Smooth muscle cell (in vitro differentiated cells): ENCODE measurements around the gene LIMS1. TPM values are rescaled to one million over a fixed set of nuclear protein-coding genes. Genes with fewer than 3 reads are reported as not detected.
"Not testable (repeated sequence)": the region's sequence is repeated elsewhere in the genome, so short reads cannot be mapped to it uniquely, and the experiment has no call there.

Experiments
- DNase-seq: peaks from one replicate; lab custom pipeline; 2025; ENCODE audit not compliant: unreplicated experiment; lab: John Stamatoyannopoulos, UW
- H2AFZ ChIP-seq: fragments of 200-600 bp; sonication (generic); 2 replicates; pipeline ENCODE4 v1.6.0; 2016; ENCODE audit warnings: antibody characterized with exemption, low read depth, mild to moderate bottlenecking
- H3F3A ChIP-seq: fragments of 200-600 bp; sonication (generic); 2 replicates; pipeline ENCODE4 v1.6.0; 2017; ENCODE audit warnings: antibody characterized with exemption, low read depth
- H3K27ac ChIP-seq: fragments of 200-600 bp; sonication (generic); 2 replicates; pipeline ENCODE4 v1.5.1; 2016; ENCODE audit warnings: low read depth, mild to moderate bottlenecking
- H3K27me3 ChIP-seq: fragments of 200-600 bp; sonication (generic); 2 replicates; pipeline ENCODE4 v1.6.1; 2016; ENCODE audit warnings: low read depth, mild to moderate bottlenecking
- H3K36me3 ChIP-seq: fragments of 200-600 bp; sonication (generic); 2 replicates; pipeline ENCODE4 v1.5.1; 2016; ENCODE audit warnings: low read depth
- H3K4me1 ChIP-seq: fragments of 200-600 bp; sonication (generic); 2 replicates; pipeline ENCODE4 v1.5.1; 2016; ENCODE audit warnings: low read depth
- H3K4me2 ChIP-seq: fragments of 200-600 bp; sonication (generic); 2 replicates; pipeline ENCODE4 v1.6.0; 2016; ENCODE audit warnings: mild to moderate bottlenecking
- H3K4me3 ChIP-seq: fragments of 200-600 bp; sonication (generic); 2 replicates; pipeline ENCODE4 v1.5.1; 2016; ENCODE audit warnings: mild to moderate bottlenecking
- H3K79me2 ChIP-seq: fragments of 200-600 bp; sonication (generic); 2 replicates; pipeline ENCODE4 v1.6.0; 2016; ENCODE audit warnings: low read depth, mild to moderate bottlenecking
- H3K9ac ChIP-seq: fragments of 200-600 bp; sonication (generic); 2 replicates; pipeline ENCODE4 v1.6.0; 2016; ENCODE audit warnings: low read depth
- H3K9me3 ChIP-seq: fragments of 200-600 bp; sonication (generic); replicated peaks from 2 replicates; pipeline ENCODE4 v1.5.1; 2016; ENCODE audit warnings: low read depth
- H4K20me1 ChIP-seq: fragments of 200-600 bp; sonication (generic); 2 replicates; pipeline ENCODE4 v1.6.0; 2016; ENCODE audit warnings: low read depth
- WGBS: methylation state at CpG from one replicate; pipeline ENCODE4 v1.1.7; 2016; ENCODE audit warnings: low lambda C conversion rate; 5-methylcytosine and 5-hydroxymethylcytosine counted together
- polyA plus RNA-seq: library from polyadenylated mRNA; unstranded; fragments of >200 nt; fragmentation: Nextera tagmentation; extraction: Ambion mirVana; gene quantifications from 2 replicates; pipeline ENCODE4 v1.2.1, GENCODE V29; 2016
- total RNA-seq: library from RNA; depleted of rRNA; stranded (reverse); fragments of >200 nt; gene quantifications from 2 replicates; pipeline ENCODE4 v1.2.3, GENCODE V29; 2014
- TF ChIP-seq, protein P1 (sequence below): fragments of 200-600 bp; sonication (generic); IDR thresholded peaks from 2 replicates; pipeline ENCODE4 v1.5.1; 2017; ENCODE audit warnings: borderline replicate concordance, mild to moderate bottlenecking, antibody characterized with exemption; ENCODE audit not compliant: insufficient read depth, poor library complexity, severe bottlenecking

Gene LIMS1
- total and polyA plus RNA-seq, 2 experiments from 2014 or later: 56.9 to 155 TPM

DNA sequence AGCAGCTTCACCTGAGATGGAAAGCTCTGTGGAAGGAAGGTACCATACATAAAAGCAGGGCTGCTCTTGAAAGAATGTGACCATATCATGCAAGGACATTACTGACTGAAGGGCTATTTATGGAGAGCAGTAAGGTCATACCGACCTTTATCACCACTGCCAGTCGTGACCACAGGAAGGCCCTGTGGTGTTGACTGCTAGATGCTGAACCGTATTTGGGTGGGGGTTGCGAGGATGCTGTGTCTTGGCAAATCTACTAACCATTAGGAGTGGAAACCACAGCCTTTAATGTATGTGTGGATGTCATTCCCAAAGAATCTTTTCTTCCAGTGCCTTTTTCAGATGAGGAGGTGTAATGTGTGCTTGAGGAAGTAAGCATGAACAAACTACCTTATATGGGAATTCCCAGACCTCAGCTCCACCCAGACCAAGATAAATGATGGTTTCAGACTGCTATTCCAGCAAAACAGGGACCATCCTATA is 60.8 kb downstream of the LIMS1 start:
- TF ChIP-seq, protein P1, sequence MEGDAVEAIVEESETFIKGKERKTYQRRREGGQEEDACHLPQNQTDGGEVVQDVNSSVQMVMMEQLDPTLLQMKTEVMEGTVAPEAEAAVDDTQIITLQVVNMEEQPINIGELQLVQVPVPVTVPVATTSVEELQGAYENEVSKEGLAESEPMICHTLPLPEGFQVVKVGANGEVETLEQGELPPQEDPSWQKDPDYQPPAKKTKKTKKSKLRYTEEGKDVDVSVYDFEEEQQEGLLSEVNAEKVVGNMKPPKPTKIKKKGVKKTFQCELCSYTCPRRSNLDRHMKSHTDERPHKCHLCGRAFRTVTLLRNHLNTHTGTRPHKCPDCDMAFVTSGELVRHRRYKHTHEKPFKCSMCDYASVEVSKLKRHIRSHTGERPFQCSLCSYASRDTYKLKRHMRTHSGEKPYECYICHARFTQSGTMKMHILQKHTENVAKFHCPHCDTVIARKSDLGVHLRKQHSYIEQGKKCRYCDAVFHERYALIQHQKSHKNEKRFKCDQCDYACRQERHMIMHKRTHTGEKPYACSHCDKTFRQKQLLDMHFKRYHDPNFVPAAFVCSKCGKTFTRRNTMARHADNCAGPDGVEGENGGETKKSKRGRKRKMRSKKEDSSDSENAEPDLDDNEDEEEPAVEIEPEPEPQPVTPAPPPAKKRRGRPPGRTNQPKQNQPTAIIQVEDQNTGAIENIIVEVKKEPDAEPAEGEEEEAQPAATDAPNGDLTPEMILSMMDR: no peak
- no peaks in the 10 kb centered on the region for H3K27me3 ChIP-seq
- H3K79me2 ChIP-seq: peaks cover 39% of the 10 kb centered on the region
- peaks cover 35% of the 10 kb centered on the region for H3F3A ChIP-seq
- DNase-seq: no peak
- no peaks in the 10 kb centered on the region for H3K9me3 ChIP-seq
- WGBS: under 1% methylated on average over 4 of the region's 4 CpGs
- H3K27ac ChIP-seq: peak overlapping the region; percentile 99
- no peak overlapping the region for H3K4me3 ChIP-seq
- no peaks in the 10 kb centered on the region for H4K20me1 ChIP-seq
- no peak overlapping the region for H2AFZ ChIP-seq
- peak overlapping the region; percentile 91 for H3K9ac ChIP-seq
- no peaks in the 10 kb centered on the region for H3K36me3 ChIP-seq
- H3K4me1 ChIP-seq: peaks cover 39% of the 10 kb centered on the region
- peak overlapping the region; percentile 83 for H3K4me2 ChIP-seq

DNA sequence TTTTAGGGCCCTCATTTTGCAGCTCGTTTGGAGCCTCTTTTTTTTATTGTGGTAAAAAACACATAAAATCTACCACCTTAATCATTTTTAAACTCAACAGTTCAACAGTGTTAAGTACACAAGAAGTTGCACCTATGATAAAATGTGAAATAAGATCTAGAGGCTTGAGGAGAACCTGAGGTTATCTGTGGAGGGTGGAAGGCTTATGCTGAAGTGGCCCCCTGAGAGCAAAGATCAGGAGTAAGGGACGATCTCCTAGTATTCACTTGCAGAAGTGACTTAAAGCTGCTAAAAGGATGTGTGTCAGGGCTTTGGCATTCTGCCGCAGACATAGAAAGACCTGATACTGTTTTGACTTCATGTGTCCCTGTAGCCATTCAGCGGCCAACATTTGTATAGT is 61.5 kb downstream of the LIMS1 start:
- not testable (repeated sequence) for H4K20me1 ChIP-seq, H3K36me3 ChIP-seq, H3K4me3 ChIP-seq, H3K9me3 ChIP-seq, H2AFZ ChIP-seq, H3K27me3 ChIP-seq, DNase-seq
- H3K9ac ChIP-seq: peak overlapping the region; percentile 78
- 16% methylated on average over 4 of the region's 4 CpGs for WGBS
- H3K27ac ChIP-seq: peak overlapping the region; percentile 99
- peaks cover 38% of the 10 kb centered on the region for H3K79me2 ChIP-seq
- peak overlapping the region; percentile 77 for H3K4me2 ChIP-seq
- peaks cover 35% of the 10 kb centered on the region for H3F3A ChIP-seq
- peaks cover 39% of the 10 kb centered on the region for H3K4me1 ChIP-seq

DNA sequence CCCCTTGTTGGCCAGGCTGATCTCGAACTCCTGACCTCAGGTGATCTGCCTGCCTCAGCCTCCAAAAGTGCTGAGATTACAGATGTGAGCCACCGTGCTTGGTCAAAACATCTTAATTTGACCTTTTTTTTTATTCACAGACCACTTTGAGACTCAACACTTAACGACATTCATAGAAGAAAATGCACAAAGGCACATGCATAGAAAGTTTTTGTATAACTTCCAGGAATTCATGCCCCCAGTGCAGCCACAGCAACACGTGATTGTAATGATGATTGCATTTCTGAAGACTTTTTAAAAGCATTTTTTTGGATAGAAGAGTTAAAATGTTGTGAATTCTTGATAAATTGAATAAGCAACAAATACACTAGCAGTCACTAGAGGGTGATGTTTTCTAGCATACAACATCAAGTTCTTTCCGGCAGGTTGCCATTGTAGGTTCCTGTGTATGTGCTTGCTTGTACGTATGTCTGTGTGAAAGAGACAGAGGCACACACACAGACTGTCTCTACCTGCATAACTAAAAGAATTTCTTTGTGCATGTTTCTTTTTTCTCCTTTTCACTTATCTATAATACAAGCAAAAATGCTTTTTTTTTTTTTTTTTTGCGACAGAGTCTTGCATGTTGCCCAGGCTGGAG is 63.0 kb downstream of the LIMS1 start:
- peaks cover 33% of the 10 kb centered on the region for H3F3A ChIP-seq
- H3K36me3 ChIP-seq, H3K4me2 ChIP-seq, H2AFZ ChIP-seq, H3K4me3 ChIP-seq, H4K20me1 ChIP-seq, H3K9me3 ChIP-seq, H3K27me3 ChIP-seq, H3K9ac ChIP-seq, DNase-seq: not testable (repeated sequence)
- peak overlapping the region; percentile 99 for H3K27ac ChIP-seq
- peaks cover 38% of the 10 kb centered on the region for H3K4me1 ChIP-seq
- WGBS: 64% methylated on average over 7 of the region's 7 CpGs
- peaks cover 38% of the 10 kb centered on the region for H3K79me2 ChIP-seq
- TF ChIP-seq, protein P1: peak; percentile 21

DNA sequence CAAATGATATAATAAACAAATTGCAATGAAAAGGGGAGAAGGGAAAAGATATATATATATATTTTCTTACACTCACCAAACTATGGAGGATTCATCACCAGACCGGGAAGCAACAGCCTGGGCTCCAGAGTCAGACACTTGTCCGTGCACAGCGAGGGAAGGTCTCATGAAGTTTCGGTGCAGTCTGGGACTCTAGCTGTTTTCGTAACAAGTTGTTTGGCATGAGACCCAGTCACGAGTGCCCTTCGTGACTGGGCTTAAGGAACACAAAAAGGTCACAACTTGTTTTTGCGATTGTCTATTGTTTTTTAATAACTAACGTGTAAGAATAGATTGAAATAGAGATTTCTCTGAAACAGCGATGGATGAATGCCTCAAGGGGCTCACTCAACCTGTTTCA is 66.9 kb downstream of the LIMS1 start:
- not testable (repeated sequence) for H3K27me3 ChIP-seq, H3K36me3 ChIP-seq, H2AFZ ChIP-seq, H3K9ac ChIP-seq, H3K9me3 ChIP-seq, H3K4me3 ChIP-seq, DNase-seq, H3K4me1 ChIP-seq, H3F3A ChIP-seq, H3K4me2 ChIP-seq, H3K27ac ChIP-seq
- WGBS: 98% methylated on average over 10 of the region's 10 CpGs
- H4K20me1 ChIP-seq: peaks cover 19% of the 10 kb centered on the region
- peaks cover 69% of the 10 kb centered on the region for H3K79me2 ChIP-seq
